ACC112 (cell line): ENCODE results near the gene LTBP2.
A peak's percentile ranks its signal among the peaks of the same experiment; 100 is the strongest.

ENCODE experiments used
- H2AFZ ChIP-seq: fragments of 200-600 bp; sonication (generic); one replicate; pipeline ENCODE4 v1.6.0; 2017; ENCODE audit warnings: antibody characterized with exemption, low read length; ENCODE audit not compliant: unreplicated experiment
- H3K27ac ChIP-seq: fragments of 200-600 bp; sonication (generic); 2 replicates; pipeline ENCODE4 v1.5.1; 2014; ENCODE audit warnings: low read depth, mild to moderate bottlenecking, antibody characterized with exemption, low read length, moderate library complexity
- H3K27me3 ChIP-seq: fragments of 200-600 bp; sonication (generic); 2 replicates; pipeline ENCODE4 v1.6.1; 2014; ENCODE audit warnings: mild to moderate bottlenecking, antibody characterized with exemption, low read length, moderate library complexity, mixed read lengths; ENCODE audit not compliant: insufficient read depth
- H3K36me3 ChIP-seq: fragments of 200-600 bp; sonication (generic); 2 replicates; pipeline ENCODE4 v1.6.1; 2016; ENCODE audit warnings: mild to moderate bottlenecking, antibody characterized with exemption, low read length, moderate library complexity, mixed read lengths; ENCODE audit not compliant: insufficient read depth
- H3K4me1 ChIP-seq: fragments of 200-600 bp; sonication (generic); one replicate; pipeline ENCODE4 v1.6.1; 2016; ENCODE audit warnings: low read length, mixed read lengths; ENCODE audit not compliant: insufficient read depth, unreplicated experiment, control insufficient read depth
- H3K4me3 ChIP-seq: fragments of 200-600 bp; sonication (generic); 2 replicates; pipeline ENCODE4 v1.5.1; 2014; ENCODE audit warnings: mild to moderate bottlenecking, low read depth, low read length
- H3K79me2 ChIP-seq: fragments of 200-600 bp; sonication (generic); one replicate; pipeline ENCODE4 v1.6.0; 2016; ENCODE audit warnings: low read length; ENCODE audit not compliant: control insufficient read depth, unreplicated experiment, insufficient read depth

The LTBP2 gene

DNA sequence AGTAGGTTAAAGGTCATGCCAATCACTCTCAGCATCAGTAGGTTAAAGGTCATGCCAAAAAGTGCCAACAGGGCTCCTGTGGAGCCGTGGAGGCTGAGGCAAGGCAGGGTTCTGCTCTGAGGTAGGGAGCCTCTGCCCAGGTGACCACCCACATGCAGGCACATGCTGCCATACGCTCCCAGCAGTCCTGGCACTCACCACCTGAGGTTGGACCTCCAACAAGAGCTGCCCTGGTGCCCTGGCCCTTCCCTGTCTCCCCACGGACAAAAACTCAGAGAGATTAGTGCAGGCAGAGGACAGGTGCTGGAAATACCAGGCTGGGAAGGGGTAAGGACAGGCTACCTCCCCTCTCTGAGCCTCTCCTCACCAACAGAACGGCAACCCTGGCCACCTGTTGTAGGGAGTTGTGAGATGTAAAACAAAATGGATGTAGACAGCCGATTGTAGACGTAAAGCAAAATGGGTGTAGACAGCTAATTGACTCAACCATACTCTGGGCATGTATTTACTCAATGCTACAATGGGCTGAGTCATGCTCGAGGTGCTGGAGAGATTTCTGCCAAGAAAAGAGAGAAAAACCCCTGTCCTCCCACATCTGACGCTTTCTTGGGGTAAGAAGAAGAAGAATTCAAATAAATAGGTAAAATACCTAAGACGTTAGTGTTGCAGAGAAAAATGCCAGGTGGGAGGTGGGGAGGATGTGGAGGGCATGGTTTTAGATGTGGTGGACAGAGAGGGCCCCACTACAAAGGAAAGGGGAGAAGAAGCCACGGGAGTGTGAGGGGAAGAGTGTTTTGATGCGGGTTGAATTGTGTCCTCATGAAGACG lies 32.4 kb downstream of the LTBP2 start:
- H3K79me2 ChIP-seq, result peaks cover 4% of the 10 kb centered on the region
- H3K27ac ChIP-seq, result peak overlapping the region; percentile 80
- H3K27me3 ChIP-seq, result no peaks in the 10 kb centered on the region
- H3K4me3 ChIP-seq, result no peak overlapping the region
- H3K4me1 ChIP-seq, result peaks cover 55% of the 10 kb centered on the region
- no peaks in the 10 kb centered on the region for H3K36me3 ChIP-seq
- peak overlapping the region; percentile 82 for H2AFZ ChIP-seq

DNA sequence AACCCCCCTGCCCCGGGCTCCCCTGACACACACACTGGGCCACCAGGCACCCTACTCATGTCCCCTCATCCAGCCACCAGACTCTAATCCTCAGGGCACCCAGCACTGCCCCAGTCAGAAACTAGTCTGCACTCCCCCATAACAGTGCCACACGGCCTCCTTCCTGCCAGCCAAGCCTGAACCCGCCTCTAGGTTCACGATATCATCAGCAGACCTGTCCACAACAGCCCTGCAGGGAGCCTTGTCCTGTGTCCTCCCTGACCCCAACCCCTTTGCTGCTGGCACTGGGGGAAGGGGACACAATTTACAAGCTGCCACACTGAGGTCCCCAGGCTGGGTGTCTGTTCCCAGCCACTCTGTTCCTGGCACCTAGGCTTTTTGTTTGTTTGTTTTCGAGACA lies 33.6 kb downstream of the LTBP2 start:
- H3K27ac ChIP-seq, result no peak overlapping the region
- no peaks in the 10 kb centered on the region for H3K27me3 ChIP-seq
- peaks cover 8% of the 10 kb centered on the region for H3K79me2 ChIP-seq
- peaks cover 56% of the 10 kb centered on the region for H3K4me1 ChIP-seq
- no peaks in the 10 kb centered on the region for H3K36me3 ChIP-seq
- no peak overlapping the region for H3K4me3 ChIP-seq
- no peak overlapping the region for H2AFZ ChIP-seq

DNA sequence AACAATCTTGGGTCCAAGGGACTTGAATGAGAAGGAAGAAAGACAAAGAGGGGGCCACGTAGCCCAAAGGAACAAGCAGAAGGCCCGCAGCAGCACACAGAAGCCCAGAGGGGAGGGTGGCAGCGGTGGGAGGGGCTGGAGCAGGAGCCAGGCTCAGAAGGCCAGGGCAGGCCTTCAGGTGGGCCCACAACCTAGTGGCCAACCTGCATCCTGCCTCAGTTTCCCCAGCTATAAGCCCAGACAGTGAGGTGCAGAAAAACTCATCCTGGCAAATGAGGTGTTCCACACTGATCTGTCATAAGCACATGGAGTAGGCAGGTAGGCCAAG lies 34.1 kb downstream of the LTBP2 start:
- Histone ChIP-seq H3K36me3 (no peaks in the 10 kb centered on the region), H3K79me2 (peaks cover 8% of the 10 kb centered on the region), H3K27me3 (no peaks in the 10 kb centered on the region), H3K4me3 (no peak overlapping the region), H2AFZ (no peak overlapping the region), H3K4me1 (peaks cover 56% of the 10 kb centered on the region), H3K27ac (no peak overlapping the region)

DNA sequence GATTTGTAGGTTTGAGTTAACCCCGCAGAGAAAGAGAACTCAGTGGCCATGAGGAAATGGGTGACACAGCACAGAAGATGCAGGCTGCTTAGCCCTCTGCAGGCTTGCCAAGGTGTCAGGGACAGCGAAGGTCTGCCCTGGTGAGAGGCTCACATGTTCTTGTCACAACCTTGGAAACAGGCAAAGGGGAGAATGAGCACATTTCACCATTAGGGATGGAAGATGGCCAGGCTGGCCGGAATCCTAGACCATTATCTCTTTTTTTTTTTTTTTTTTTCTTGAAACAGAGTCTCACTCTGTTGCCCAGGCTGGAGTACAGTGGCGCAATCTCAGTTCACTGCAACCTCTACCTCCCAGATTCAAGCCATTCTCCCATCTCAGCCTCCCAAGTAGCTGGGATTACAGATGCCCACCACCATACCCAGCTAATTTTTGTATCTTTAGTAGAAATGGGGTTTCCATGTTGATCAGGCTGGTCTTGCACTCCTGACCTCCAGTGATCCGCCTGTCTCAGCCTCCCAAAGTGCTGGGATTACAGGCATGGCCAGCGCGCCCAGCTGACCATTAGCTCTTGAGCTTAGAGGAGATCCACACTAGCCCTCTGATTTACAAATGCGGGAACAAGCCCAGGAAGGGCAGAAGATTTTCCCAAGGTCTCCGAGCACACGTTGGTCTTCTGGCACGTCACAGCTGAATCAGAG lies 34.6 kb downstream of the LTBP2 start:
- peaks cover 61% of the 10 kb centered on the region for H3K4me1 ChIP-seq
- no peak overlapping the region for H3K4me3 ChIP-seq
- H3K79me2 ChIP-seq, result peaks cover 8% of the 10 kb centered on the region
- no peaks in the 10 kb centered on the region for H3K36me3 ChIP-seq
- H2AFZ ChIP-seq, result peak overlapping the region; percentile 55
- no peaks in the 10 kb centered on the region for H3K27me3 ChIP-seq
- H3K27ac ChIP-seq, result peak overlapping the region; percentile 50

DNA sequence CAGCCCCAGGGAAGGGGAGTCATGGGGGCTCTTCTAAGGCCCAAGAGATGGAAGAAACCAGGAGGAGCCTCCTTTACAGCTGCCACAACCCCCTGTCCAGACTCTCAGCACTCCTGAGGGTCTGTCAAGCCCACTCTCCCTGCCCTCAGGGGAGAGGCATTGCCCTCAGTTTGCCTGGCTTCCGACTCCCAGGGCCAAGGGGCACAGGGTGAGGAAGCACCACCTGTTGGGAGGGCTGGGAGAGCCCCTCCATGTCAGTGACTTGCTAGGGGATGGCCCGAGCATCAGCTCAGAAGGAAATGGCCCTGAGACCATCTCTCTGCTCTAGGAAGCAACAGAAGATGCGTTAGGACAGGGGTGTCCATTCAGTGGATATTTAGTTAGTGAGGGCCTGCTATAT lies 36.1 kb downstream of the LTBP2 start:
- Histone ChIP-seq H3K4me3 (no peak overlapping the region), H3K27ac (peak overlapping the region; percentile 96; the same call in 1 of the 2 replicates), H2AFZ (no peak overlapping the region), H3K79me2 (peaks cover 8% of the 10 kb centered on the region), H3K36me3 (no peaks in the 10 kb centered on the region), H3K27me3 (no peaks in the 10 kb centered on the region), H3K4me1 (peaks cover 69% of the 10 kb centered on the region)

DNA sequence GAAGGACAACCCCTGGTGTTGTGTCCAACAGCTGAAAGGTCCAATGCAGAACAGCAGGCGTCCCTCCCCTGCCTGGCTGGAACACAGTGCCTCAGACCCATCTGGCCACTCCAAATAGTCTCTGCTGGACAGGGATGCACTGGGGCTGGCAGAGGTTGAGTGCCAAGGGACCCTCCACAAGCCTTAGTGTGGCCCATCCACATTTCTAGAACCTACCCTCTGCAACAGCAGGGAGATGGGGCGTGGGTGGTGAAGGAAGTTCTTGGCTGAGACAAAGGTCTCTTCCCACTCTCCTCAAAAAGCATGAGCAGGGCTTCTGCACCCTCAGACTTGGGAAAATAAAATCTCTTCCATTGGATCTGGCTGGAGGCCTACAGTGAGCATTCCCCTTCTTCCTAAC lies 36.5 kb downstream of the LTBP2 start:
- Histone ChIP-seq H3K27me3 (no peaks in the 10 kb centered on the region), H3K27ac (peak overlapping the region; percentile 96), H3K79me2 (peaks cover 8% of the 10 kb centered on the region), H2AFZ (no peak overlapping the region), H3K4me1 (peaks cover 72% of the 10 kb centered on the region), H3K36me3 (no peaks in the 10 kb centered on the region), H3K4me3 (no peak overlapping the region)

DNA sequence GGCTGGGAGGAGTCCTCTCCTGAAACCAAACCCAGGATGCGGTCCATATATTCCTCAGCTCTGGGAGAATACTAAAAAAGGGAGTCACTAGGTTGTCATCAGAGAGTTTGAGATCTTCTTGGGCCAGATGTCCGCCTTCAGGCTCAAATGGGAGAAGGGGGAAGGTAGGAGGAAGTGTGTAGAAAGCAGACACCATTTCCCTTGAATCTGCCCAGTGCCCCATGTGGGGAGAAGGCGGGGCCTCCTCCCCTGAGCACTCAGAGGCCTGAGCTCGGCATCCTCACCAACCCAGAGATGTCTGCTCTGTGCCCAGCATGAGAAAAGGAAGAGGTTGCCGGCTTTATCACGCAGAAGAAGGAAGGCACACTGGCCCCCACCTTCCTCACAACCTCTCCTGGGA lies 37.3 kb downstream of the LTBP2 start:
- H3K4me3 ChIP-seq, result no peak overlapping the region
- peak overlapping the region; percentile 23 for H2AFZ ChIP-seq
- peaks cover 12% of the 10 kb centered on the region for H3K79me2 ChIP-seq
- no peaks in the 10 kb centered on the region for H3K36me3 ChIP-seq
- peak overlapping the region; percentile 96 for H3K27ac ChIP-seq
- no peaks in the 10 kb centered on the region for H3K27me3 ChIP-seq
- peaks cover 72% of the 10 kb centered on the region for H3K4me1 ChIP-seq

DNA sequence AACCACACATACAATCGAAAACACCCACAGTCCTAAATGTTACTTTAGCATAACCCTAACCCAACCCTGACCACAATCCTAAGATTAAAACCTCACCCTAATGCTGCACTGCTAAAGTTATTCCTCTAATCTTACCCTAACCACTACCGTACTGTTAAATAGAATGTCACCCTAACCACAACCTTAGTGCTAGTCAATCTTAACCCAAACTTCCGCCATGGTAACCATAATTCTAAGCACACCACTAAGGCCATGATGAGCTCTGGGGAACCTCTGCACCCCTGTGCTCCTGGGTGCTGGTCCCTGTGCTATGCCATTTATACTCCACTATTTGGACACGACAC lies 38.0 kb downstream of the LTBP2 start:
- Histone ChIP-seq H3K36me3 (no peaks in the 10 kb centered on the region), H3K79me2 (peaks cover 17% of the 10 kb centered on the region), H3K4me3 (no peak overlapping the region), H3K27ac (peak overlapping the region; percentile 96), H3K4me1 (peaks cover 72% of the 10 kb centered on the region), H3K27me3 (no peaks in the 10 kb centered on the region), H2AFZ (no peak overlapping the region)

DNA sequence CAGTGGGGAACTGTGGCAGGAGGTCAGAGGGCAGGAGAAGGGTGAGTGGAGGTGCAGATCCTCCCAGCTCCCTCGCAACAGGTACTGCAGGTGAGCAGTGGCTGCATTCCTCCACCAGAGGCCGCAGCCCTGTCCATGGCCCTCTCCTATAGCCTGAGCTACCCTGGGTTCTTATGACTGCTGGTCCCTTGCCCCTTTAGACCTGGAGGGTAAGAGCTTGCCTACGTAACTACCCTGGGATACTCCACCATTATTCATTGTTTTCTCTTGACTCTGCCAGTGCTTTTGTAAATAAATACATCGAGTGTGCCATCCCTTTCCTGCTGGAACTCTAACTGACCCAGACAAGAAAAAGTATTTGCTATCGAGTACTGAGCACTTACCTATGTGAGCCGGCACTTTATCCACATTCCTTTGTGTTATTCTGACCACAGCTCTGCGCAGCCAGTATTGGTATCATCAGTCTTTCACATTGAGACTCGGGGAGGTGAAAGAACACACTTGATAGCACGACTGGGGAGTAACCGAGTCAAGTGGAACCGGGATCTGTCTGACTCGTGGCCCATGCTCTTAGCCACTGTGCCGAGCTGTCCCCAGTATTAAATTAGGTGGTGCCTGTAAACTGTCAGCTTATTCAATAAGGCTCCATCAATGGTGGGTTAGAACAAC lies 38.5 kb downstream of the LTBP2 start:
- Histone ChIP-seq H3K4me1 (peaks cover 75% of the 10 kb centered on the region), H2AFZ (no peak overlapping the region), H3K27ac (peak overlapping the region; percentile 96), H3K27me3 (no peaks in the 10 kb centered on the region), H3K36me3 (no peaks in the 10 kb centered on the region), H3K4me3 (0 out of 2 replicates have a peak overlapping the region, but pooled peaks have one; percentile 46), H3K79me2 (peaks cover 17% of the 10 kb centered on the region)

DNA sequence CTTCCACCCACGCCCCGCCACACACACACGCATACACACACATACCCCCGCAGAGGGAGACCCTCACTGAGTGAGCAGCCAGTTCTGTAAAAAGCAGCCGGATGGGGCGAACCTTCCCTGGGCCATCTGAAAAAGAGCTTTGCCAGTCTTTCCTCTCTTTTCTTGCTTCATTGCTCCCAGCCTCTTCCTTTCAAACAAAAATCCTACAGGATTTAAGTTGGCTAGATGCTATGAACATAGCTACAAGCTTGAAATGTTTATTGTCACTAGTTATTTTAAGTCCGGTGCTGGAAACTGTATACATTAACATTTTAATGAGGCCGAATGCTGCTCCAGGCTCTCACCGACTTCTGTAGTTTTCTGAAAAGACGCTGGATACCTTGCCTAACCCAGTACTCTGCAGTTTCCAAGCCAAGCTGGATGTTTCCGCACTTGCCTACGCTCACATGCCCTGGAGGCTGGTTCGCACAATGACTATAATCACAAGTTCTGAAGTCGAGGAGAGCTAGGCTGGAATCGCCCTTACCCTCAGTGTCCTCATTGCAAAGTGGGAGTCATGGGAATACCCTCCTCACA lies 39.2 kb downstream of the LTBP2 start:
- peak overlapping the region; percentile 12 for H2AFZ ChIP-seq
- H3K27me3 ChIP-seq, result no peaks in the 10 kb centered on the region
- H3K4me3 ChIP-seq, result peak overlapping the region; percentile 46
- H3K27ac ChIP-seq, result peak overlapping the region; percentile 96
- peaks cover 13% of the 10 kb centered on the region for H3K79me2 ChIP-seq
- H3K4me1 ChIP-seq, result peaks cover 77% of the 10 kb centered on the region
- H3K36me3 ChIP-seq, result no peaks in the 10 kb centered on the region
